Fibroblast of pulmonary artery (primary cell): ENCODE measurements around the gene CASP4.

Source experiments
- DNase-seq: peaks from one replicate; pipeline ENCODE4 v3.0.0-alpha.2; 2010; ENCODE audit warnings: low read depth
- H3K4me3 ChIP-seq: replicated peaks from 2 replicates; pipeline ENCODE4 v1.5.1; 2011; ENCODE audit warnings: low read depth, mild to moderate bottlenecking, control low read depth, low read length, moderate library complexity
- TF ChIP-seq, protein P1 (sequence below): IDR thresholded peaks from 2 replicates; pipeline ENCODE4 v1.5.1; 2011; ENCODE audit warnings: mild to moderate bottlenecking, control low read depth, low read length, inconsistent platforms; ENCODE audit errors: missing control alignments

CASP4 gene

DNA sequence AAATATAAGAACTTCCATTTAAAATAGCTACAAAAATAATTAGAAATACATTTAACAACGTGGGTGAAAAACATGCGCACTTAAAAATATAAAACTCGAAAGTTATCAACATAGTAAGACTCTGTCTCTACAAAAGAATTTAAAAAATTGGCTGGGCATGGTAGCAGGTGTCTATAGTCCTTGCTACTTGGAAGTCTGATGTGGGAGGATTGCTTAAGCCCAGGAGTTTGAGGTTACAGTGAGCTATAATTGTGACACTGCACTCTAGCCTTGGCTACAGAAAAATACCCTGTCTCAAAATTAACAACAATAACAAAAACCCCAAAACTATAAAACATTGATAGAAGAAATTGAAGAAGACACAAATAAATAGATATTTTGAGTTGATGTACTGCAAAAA lies 56.3 kb downstream of the CASP4 start:
- H3K4me3 ChIP-seq = no peak overlapping the region
- DNase-seq = no peak
- TF ChIP-seq, protein P1, sequence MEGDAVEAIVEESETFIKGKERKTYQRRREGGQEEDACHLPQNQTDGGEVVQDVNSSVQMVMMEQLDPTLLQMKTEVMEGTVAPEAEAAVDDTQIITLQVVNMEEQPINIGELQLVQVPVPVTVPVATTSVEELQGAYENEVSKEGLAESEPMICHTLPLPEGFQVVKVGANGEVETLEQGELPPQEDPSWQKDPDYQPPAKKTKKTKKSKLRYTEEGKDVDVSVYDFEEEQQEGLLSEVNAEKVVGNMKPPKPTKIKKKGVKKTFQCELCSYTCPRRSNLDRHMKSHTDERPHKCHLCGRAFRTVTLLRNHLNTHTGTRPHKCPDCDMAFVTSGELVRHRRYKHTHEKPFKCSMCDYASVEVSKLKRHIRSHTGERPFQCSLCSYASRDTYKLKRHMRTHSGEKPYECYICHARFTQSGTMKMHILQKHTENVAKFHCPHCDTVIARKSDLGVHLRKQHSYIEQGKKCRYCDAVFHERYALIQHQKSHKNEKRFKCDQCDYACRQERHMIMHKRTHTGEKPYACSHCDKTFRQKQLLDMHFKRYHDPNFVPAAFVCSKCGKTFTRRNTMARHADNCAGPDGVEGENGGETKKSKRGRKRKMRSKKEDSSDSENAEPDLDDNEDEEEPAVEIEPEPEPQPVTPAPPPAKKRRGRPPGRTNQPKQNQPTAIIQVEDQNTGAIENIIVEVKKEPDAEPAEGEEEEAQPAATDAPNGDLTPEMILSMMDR = no peak

GRCh38 chr11:104908186-104908531 lies 60.2 kb downstream of the CASP4 start:
- TF ChIP-seq, protein P1 = no peak
- H3K4me3 ChIP-seq = no peak overlapping the region
- no peak for DNase-seq

DNA sequence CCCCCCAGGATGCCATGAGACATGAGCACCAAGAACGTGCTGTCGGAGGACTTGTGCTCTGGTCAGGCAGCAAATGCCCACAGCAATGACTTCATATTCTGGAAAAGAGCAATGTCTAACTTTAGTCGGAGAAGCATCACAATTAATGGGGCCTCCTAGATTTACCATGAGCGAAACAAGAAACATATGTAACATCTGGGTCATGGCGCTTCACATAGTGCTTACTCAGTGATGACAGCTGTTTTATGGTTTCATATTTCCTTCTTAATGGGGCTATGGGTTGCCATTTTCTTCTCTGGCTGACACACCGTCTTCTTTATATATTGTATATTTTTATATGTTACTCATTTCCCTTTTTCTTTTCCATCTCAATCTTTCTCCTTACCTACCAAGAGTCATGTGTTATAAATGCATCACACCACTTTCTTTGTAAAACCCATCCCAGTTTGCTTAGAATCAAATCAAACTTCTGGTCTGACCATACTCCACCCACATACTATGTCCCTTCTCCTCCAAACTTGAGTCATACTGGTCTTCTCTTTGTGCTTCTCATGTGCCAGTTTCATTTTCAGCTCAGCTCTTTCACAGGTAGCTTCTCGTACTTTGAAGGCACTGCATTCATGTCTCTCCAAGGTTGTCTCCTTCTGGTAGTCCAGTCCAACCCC lies 60.7 kb downstream of the CASP4 start:
- no peak overlapping the region for H3K4me3 ChIP-seq
- TF ChIP-seq, protein P1 = no peak
- no peak for DNase-seq

GRCh38 chr11:104905271-104905670 lies 63.1 kb downstream of the CASP4 start:
- no peak overlapping the region for H3K4me3 ChIP-seq
- TF ChIP-seq, protein P1 = no peak
- no peak for DNase-seq

DNA sequence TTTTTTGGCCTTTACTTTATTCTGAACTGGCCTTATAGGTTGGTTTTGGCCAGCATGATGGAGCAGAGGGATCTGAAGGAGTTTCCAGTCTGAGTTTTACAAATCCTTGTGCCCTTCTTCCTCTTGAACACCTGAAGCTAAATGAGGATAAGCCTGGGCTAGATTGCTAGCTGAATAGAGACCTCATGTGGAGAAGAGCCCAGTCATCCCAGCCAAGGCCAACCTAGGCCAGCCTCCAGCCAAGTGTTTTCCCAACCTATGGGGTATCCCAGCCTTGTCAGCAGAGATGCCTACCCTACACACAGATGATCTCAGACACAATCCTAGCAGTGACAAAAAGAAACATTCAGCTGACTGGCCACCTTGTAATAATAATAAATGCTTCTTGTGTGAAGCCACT lies 69.1 kb downstream of the CASP4 start:
- DNase-seq = no peak
- TF ChIP-seq, protein P1 = no peak
- no peak overlapping the region for H3K4me3 ChIP-seq

- DNase-seq = peak; percentile 36
- H3K4me3 ChIP-seq = no peak overlapping the region
- TF ChIP-seq, protein P1 = no peak
Observed at GRCh38 chr11:104898685-104899013, 69.7 kb downstream of the CASP4 start.
